Loucy (cell line): ENCODE results near the gene WDR35.

ENCODE experiments used
- H2AFZ ChIP-seq: fragments of 200-600 bp; sonication (generic); 2 replicates; pipeline ENCODE4 v1.6.0; 2016; ENCODE audit warnings: antibody characterized with exemption, mild to moderate bottlenecking, low read length, moderate library complexity
- H3F3A ChIP-seq: fragments of 200-600 bp; 2 replicates; pipeline ENCODE4 v1.6.0; 2016; ENCODE audit warnings: antibody characterized with exemption, low read depth, mild to moderate bottlenecking
- H3K27me3 ChIP-seq: fragments of 200-600 bp; sonication (generic); 2 replicates; pipeline ENCODE4 v1.6.1; 2014; ENCODE audit warnings: low read length, mild to moderate bottlenecking; ENCODE audit not compliant: insufficient read depth, poor library complexity, severe bottlenecking
- H3K36me3 ChIP-seq: fragments of 200-600 bp; sonication (generic); 2 replicates; pipeline ENCODE4 v1.6.1; 2016; ENCODE audit warnings: low read length; ENCODE audit not compliant: insufficient read depth
- H3K4me1 ChIP-seq: fragments of 200-600 bp; sonication (generic); 2 replicates; pipeline ENCODE4 v1.5.1; 2014; ENCODE audit warnings: low read length, mild to moderate bottlenecking; ENCODE audit not compliant: insufficient read depth, poor library complexity, severe bottlenecking
- H3K4me2 ChIP-seq: fragments of 200-600 bp; sonication (generic); 2 replicates; pipeline ENCODE4 v1.6.0; 2014; ENCODE audit warnings: antibody characterized with exemption, low read length, low read depth, mild to moderate bottlenecking; ENCODE audit not compliant: poor library complexity, severe bottlenecking
- H3K4me3 ChIP-seq: fragments of 200-600 bp; sonication (generic); 2 replicates; pipeline ENCODE4 v1.5.1; 2014; ENCODE audit warnings: low read length, mild to moderate bottlenecking, mixed read lengths; ENCODE audit not compliant: poor library complexity, severe bottlenecking
- H3K79me2 ChIP-seq: fragments of 200-600 bp; sonication (generic); 2 replicates; pipeline ENCODE4 v1.6.1; 2014; ENCODE audit warnings: low read length; ENCODE audit not compliant: insufficient read depth
- H3K9ac ChIP-seq: fragments of 200-600 bp; sonication (generic); 2 replicates; pipeline ENCODE4 v1.6.0; 2014; ENCODE audit warnings: mild to moderate bottlenecking, low read depth, low read length, moderate library complexity; ENCODE audit not compliant: poor library complexity, severe bottlenecking
- H3K9me2 ChIP-seq: fragments of 200-600 bp; sonication (generic); replicated peaks from 2 replicates; pipeline ENCODE4 v1.6.1; 2016; ENCODE audit warnings: low read depth, low read length, mixed read lengths
- H3K9me3 ChIP-seq: fragments of 200-600 bp; sonication (generic); 2 replicates; pipeline ENCODE4 v1.6.1; 2014; ENCODE audit warnings: mild to moderate bottlenecking, antibody characterized with exemption, low read length, low read depth; ENCODE audit not compliant: insufficient read depth
- H4K20me1 ChIP-seq: fragments of 200-600 bp; sonication (generic); 2 replicates; pipeline ENCODE4 v1.6.0; 2014; ENCODE audit warnings: antibody characterized with exemption, low read length, mild to moderate bottlenecking; ENCODE audit not compliant: insufficient read depth, poor library complexity, severe bottlenecking
- CTCF ChIP-seq: fragments of 200-600 bp; sonication (generic); conservative IDR thresholded peaks from 2 replicates; pipeline ENCODE4 v1.5.1; 2014; ENCODE audit warnings: mild to moderate bottlenecking, antibody characterized with exemption, low read length
- EZH2phosphoT487 ChIP-seq: fragments of 200-600 bp; IDR thresholded peaks from 2 replicates; pipeline ENCODE4 v1.6.1; 2018; ENCODE audit warnings: antibody characterized with exemption, mild to moderate bottlenecking, moderate library complexity, borderline replicate concordance

The WDR35 gene

GRCh38 chr2:19888831-19889230 is 101.1 kb downstream of the WDR35 start:
- Histone ChIP-seq H4K20me1 (no peaks in the 10 kb centered on the region), H3K4me2 (no peak overlapping the region), H3K79me2 (no peaks in the 10 kb centered on the region), H3K9ac (no peak overlapping the region), H3F3A (no peaks in the 10 kb centered on the region), H3K4me3 (no peak overlapping the region), H2AFZ (no peak overlapping the region), H3K4me1 (no peaks in the 10 kb centered on the region), H3K36me3 (no peaks in the 10 kb centered on the region), H3K27me3 (no peaks in the 10 kb centered on the region), H3K9me3 (no peaks in the 10 kb centered on the region), H3K9me2 (no peaks in the 10 kb centered on the region)
- no peak for TF ChIP-seq EZH2phosphoT487
- TF ChIP-seq CTCF = no peak

- Histone ChIP-seq H3K9me2 (no peaks in the 10 kb centered on the region), H3K79me2 (no peaks in the 10 kb centered on the region), H3K36me3 (no peaks in the 10 kb centered on the region), H3K9ac (no peak overlapping the region), H3K9me3 (no peaks in the 10 kb centered on the region), H3K4me2 (no peak overlapping the region), H2AFZ (no peak overlapping the region), H3K4me3 (no peak overlapping the region), H3F3A (no peaks in the 10 kb centered on the region), H4K20me1 (no peaks in the 10 kb centered on the region), H3K27me3 (no peaks in the 10 kb centered on the region), H3K4me1 (no peaks in the 10 kb centered on the region)
- TF ChIP-seq CTCF (no peak), EZH2phosphoT487 (no peak)
Measured at GRCh38 chr2:19887510-19887909, 102.4 kb downstream of the WDR35 start.

DNA sequence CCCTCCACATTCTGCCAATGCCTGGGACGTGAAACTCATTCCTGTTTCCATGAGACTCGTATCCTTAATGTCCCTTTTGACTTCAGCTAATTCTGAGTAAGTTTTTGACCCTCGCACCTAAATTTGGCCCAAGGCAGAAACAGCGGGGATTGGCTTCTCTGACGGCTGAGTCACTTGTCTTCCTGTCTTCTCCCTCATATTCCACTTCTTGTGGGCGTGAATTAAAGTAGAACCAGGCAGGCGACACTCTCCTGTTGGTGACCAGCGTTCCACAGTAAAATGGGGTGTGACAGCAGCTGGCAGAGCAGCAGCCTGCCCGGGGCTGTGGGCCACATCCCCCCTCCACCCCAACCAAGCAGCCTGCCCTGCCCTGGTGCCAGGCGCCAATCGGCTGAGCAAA is 103.6 kb downstream of the WDR35 start:
- H2AFZ ChIP-seq = no peak overlapping the region
- TF ChIP-seq CTCF (no peak), EZH2phosphoT487 (no peak)
- no peaks in the 10 kb centered on the region for H4K20me1 ChIP-seq
- no peaks in the 10 kb centered on the region for H3K36me3 ChIP-seq
- no peak overlapping the region for H3K4me2 ChIP-seq
- H3K9me2 ChIP-seq = no peaks in the 10 kb centered on the region
- no peak overlapping the region for H3K4me3 ChIP-seq
- no peaks in the 10 kb centered on the region for H3K27me3 ChIP-seq
- no peak overlapping the region for H3K9ac ChIP-seq
- H3K9me3 ChIP-seq = no peaks in the 10 kb centered on the region
- H3K79me2 ChIP-seq = no peaks in the 10 kb centered on the region
- H3K4me1 ChIP-seq = no peaks in the 10 kb centered on the region
- H3F3A ChIP-seq = no peaks in the 10 kb centered on the region
